ENCODE measurements around the gene USHBP1.

USHBP1 gene

DNA sequence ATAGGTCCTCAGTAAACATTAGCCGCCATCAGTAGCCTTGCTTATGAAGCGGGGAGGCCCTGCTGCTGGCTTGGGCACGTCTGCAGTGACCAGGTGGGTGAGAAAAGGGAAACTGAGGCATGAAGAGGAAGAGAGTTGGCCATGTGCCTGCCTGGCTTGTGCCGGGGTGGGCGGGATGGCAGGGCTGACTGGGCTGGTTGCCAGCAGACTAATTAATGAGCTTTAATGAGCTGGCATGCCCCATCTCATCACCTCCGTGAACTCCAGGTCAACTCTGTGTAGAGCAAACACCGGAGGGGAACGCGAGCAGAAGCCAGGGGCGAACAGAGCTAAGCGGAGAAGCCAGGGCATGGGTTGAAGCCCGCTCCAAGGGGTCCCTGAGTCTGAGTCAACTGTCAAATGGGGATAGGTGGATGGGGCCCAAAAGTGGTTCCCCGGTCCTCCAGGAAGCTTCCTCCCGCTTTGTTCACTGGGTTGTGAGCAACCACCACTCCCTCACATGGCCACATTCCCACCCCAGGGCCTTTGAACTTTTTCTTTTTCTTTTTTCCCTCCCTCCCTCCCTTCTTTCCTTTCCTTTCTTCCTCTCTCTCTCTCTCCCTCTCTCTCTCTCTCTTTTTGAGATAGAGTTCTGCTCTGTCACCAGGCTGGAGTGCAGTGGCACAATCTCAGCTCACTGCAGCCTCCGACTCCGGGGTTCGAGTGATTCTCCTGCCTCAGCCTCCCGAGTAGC, 27.6 kb downstream of the USHBP1 start:
- no peak for DNase-seq

DNA sequence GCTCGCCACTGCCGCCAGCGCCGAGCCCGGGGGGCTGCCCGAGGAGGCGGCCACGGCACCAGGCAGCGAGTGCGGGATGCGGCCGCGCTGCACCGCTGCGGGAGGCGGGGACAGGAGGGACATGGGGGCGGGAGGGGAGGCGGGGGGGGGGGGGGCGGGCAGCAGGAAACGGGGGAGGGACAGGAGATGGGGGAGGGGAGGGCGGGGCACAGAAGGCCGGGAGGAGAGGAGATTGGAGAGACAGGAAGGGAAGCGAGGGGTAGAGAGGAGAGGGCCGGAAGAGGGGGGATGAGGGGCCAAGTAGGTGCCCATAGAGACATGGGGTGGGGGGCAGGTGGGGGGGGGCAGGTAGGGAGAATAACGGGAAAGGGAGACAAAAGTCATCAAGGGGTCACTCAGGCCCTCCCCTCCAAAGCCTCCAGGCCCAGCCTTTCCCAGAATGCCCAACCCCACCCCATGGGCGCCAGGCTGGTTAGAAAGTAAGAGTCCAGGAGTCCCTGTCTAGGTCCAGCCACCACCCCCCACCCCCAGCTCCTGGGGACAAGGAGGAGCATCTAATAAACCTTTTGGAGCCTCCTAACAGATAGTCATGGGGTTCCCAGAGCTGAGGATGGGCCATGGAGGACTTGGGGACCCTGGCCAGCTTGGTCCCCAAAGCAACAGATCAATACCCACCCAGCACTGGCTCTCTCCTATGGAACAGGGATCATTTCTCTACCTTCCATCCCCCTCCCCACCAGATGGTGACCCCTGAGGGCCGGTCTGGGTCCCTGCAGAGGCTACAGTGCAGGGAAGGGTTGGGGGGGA, 28.4 kb downstream of the USHBP1 start:
- no peak for DNase-seq

DNA sequence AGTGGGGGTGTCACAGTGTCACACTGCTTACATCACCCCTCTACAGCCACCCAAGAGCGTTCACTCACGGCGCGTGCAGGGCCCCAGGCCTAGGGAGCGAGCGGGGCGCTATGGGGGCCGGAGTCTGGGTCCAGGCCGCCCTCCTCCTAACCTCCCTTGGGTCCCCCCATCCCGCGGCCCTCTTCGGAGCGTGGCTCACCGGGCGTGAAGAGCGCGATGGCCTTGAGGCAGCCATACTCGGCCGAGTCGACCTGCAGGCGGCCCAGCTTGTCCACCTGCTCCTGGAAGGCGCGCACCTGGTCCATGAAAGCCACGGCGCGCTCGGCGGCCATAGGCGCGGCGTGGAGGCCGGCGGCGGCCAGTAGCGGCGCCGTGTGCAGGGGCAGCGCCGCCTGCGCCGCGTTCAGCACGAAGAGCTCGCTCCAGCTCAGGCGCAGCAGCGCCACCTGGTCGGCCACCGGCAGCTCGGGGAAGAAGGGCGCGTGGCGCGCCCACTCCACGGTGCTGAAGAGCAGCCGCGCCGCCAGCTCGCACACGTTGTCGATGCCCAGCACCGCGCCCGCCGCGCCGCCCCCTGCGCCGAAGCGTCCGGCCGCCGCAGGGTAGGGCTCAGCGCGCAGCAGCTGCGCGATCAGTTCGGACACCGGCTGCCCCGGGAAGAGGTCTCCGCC, 29.1 kb downstream of the USHBP1 start:
- DNase-seq = no peak

DNA sequence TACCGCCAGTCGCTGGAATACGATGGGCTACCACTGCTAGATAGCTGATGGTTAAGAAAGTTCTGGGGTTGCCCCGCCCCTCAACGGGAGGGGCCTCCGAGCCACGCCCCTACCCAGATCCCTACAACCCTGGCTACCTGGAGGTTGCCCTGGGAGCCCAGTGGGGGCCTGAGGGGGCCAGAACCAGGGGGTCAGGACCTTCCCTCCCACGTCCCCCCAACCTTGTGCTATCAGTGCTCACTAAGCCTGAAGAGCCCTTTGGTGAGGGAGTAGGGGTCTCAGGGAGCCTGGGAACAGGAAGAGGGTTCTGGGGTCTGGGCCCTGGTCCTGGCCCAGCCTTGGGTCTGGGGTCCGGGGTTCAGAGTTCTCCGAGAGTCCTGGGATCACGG, 29.6 kb downstream of the USHBP1 start:
- no peak for DNase-seq

DNA sequence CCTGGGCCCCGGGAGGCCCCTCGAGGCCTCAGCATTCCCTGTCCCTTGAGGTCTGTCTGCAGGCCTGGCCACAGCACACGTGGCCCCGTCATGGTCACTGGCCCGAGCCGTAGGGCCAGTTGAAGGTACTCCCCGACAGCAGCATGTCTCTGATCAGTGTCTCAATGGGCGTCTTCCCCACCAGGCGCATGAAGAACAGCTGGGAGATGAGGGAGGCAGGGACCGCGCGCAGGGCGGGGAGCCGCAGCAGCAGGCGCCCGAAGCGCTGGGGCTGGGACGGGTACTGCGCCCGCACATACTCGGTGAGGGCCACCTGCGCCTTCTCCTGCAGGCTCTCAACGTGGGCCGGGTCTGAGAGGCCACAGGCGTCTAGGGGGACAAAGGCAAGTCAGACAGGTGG, 32.3 kb downstream of the USHBP1 start:
- no peak for DNase-seq

DNA sequence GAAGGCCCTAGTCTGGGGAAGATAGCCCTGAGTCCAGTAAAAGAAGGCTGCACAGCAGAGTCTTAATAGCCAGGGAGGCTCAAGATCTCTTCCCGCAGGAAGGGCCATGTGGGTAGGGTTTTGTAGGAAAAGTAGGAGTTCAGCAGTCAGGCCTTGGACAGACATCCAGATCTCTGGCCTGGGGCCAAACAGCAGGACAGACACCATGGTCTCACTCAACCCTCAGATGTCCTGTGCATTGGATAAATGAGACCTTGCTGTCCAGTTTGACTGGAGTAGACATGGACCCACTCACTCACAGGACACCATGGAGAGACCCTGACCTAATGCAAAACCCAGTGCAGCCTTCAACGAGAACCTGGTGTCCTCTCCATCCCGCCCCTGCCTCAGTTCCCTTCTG, 34.7 kb downstream of the USHBP1 start:
- DNase-seq = no peak

DNA sequence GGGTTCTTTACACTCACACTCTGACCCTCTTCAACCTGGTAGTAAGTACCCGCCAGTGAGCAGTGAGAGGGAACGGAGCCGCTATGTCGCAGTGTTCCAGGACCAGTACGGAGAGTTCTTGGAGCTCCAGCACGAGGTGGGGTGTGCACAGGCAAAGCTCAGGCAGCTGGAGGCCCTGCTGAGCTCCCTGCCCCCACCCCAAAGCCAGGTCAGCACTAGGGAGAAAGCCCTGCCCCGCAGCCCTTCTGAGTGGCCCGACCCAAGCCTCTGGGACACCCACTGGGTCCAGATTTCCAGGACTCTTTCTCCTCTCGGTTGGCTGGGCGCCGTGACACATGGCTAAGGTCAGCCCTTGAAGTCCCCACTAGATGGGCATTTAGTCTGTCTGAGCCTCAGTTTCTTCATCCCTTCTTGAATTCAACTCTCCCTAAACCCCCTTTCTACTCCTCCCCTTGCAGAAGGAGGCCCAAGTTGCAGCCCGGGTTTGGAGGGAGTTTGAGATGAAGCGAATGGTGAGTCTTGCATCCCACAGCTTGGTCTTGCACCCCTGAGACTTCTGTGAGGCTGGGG, 36.7 kb downstream of the USHBP1 start:
- no peak for DNase-seq

DNA sequence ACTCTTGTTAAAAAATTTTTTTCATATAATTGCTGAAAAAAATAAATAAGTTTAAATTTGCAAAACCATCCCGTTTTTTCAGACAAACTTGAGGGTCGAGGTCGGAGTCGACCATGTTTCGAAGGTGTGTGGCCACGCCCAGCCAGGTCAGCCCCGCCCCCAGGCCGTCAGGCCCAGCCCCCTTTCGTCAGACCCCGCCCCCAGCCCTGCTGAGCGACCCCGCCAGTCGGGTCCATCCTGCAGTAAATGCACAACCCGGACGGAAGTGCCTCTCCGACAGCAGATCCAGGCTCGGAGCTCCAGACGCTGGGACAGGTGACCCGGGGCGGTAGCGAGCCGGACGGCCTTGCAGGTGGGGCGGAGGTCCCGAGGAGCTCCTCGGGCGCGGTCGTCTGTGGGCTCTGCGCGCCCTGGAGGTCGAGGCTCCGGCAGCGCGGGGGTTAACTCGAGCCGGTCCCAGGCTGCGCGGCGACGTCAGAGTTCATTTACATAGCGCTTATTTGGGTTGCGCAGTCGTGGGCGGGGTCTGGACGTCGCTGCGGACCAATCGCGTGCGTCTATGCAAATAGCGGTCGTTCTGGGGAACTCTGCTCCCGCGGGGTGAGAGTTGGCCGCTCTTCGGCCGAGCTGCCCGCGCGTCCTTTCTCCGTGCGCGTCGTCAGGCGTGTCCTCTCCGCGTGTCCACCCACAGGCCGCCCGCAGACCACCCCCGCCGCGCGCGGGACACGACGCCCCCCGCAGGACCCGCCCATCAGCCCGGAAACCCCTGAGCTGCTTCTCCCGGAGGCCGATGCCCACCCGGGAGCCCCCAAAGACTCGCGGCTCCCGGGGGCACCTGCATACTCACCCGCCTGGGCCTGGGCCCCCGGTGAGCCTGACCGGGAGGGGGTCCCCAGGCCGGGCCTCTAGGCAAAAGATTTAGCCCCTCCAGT, 38.3 kb downstream of the USHBP1 start, which contains the start of gene OCEL1:
Gene OCEL1 (plus strand): TSS at position 225 of the 932 bp plus-strand sequence. CDS start 22 bp downstream, at position 247.
- DNase-seq = peak; percentile 81 to 86

DNA sequence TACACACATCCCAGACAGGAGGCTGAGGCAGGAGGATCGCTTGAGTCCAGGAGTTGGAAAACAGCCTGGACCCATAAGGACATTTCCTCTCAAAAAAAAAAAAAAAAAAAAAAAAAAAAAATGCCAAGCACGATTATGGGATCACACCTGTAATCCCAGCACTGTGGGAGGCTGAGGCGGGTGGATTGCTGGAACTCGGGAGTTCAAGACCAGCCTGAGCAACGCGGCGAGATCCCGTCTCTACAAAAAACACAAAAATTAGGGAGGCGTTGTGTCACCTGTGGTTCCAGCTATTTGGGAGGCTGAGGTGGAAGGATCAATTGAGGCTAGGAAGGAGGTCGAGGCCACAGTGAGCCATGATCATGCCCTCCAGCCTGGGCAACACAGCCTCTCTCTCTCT, 39.5 kb downstream of the USHBP1 start:
- DNase-seq = no peak

DNA sequence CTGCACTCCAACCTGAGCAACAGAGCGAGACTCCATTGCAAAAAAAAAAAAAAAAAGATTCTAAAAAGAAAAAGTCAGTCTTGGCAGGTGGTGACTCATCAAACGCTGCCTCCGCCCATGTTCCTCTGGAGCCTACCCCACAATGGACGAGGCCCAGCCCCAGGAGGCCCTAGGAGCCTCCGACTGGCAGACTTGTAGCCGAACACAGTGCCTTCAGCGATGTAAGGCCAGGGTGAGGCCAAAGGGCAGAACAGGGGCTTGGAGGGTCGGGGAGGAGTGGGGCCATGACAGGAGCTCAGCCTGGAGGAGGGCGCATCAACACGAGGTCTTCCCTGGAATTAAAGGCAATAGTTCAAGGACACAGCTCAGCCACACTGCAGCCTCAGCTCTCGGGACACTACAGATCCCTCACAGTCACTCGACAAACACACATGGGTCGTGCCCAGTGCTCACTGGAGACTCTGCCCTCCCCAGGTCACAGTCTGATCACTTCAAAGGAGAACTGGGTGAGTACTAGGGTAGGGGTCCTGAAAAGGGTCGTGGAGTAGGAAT, 44.3 kb downstream of the USHBP1 start:
- no peak for DNase-seq

DNA sequence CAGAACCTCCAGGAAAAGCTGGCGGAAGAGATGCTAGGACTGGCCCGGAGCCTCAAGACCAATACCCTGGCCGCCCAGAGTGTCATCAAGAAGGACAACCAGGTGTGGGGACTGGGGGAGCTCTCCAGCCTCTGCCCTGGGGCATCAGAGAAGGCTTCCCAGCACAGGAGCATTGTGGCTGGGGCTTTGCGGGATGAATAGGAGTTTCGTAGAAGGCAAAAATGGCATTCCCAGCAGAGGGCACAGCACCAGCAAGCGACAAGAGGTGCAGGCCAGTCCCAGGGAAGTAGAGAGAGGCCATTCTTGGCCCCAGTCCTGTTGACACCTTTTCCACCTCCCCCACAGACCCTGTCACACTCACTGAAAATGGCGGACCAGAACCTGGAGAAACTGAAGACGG, 45.3 kb downstream of the USHBP1 start:
- no peak for DNase-seq

DNA sequence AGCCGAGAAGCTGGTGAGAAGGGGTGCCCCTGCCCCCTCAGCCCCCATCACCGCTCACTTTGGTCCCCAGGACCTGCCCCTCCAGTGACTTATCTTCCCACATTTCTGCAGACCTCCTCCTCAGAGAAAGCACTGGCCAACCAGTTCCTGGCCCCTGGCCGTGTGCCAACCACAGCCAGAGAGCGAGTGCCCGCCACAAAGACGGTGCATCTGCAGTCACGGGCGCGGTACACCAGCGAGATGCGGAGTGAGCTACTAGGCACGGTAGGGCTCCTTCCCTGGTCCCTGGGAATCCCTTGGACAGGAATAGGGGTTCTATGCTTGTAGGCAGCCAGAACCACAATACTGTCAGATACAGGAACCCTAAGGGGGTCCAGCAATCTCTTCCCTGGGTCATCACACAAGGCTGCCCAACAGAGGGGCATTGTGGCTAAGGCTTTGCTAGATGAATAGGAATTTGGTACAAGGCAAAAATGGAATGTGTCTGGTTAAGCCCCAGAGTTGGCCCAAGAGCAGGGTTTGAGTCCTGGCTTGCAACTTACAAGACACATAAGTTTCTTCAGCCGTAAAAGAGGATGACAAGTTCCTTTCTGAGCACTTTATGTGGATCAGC, 48.4 kb downstream of the USHBP1 start:
- no peak for DNase-seq

DNA sequence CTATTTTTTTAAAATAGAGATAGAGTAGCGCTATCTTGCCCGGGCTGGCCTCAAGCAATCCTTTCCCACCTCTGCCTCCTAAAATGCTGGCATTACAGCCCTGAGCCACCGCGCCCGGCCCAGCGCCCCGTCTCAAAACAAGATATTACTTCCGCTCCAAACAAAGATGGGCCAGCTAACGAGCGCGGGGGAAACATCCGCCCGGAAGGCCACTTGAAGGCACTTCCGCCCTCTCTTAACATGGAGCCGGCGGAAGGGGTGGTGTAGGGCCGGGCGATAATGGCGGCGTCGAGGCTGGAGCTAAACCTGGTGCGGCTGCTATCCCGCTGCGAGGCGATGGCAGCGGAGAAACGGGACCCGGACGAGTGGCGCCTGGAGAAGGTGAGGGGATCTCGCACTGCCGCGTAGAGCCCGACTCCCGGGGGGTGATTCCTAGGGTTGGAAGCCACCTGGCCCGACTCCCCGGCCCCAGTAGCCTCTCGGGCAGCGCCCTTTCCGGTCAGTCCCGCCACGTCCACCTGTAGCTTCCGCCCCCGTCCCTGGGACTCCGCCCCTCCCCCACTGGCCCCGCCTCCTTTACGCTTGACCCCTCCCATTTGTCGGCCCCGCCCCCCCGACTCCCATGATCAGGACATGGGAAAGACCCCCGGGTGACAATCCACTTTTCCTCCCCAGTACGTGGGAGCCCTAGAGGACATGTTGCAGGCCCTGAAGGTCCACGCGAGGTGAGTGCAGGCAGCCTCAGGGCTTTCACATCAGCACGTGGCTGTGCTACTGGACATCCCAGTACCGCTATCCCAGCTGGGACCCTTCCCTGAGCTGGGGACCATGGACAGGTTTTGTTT, 49.2 kb downstream of the USHBP1 start, which contains the start of gene USE1:
Gene USE1 (plus strand): TSS at position 231 of the 845 bp plus-strand sequence. CDS start 49 bp downstream, at position 280.
- peak; percentile 71 to 74 for DNase-seq

DNA sequence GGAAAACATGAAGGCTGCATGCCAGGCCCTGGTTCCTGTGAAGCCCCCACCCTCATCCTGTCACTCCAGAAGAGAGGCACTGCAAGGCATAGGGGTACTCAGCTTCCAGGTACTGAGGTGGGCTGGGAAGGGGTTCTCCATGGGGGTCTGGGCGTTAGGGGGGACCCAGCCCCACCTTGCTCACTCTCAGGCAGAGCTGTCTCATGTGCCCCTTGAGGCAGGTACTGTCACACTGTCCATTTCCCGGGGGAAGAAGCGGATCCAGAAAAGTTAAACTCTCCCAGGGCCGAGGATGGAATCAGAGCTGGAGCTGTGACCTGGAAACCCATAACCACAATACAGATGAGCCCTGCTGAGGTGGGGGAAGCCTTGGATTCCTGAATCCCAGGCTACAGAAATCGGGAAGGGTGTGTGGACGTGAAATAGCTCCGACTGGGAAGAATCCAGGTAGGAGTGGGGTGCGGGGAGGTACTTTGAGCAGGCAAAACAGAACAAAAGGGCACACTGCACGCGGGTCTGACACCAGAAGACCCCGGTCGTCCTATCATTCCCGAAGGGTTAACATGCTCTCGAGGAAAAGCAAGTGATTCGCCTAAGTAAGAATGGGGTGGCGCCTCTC, 49.9 kb downstream of the USHBP1 start:
- no peak for DNase-seq

DNA sequence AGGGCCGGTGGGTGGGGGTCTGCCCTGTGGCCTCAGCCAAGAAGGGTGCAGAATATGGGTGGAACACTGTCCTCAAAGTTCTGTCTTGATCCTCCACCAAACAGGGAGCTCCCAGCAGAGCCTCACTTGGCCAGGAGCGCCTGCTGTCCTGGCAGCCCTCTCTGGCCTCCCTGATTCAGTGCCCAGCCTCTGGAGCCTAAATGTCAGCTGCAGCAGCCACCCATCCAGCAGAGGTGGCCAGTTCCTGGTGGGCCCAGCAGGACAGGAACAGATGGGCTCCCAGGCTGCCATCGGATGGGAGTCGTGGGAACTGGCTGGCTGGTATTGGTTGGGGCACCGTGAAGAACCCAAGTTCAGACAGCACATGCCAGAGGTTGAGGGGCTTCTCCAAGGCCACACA, 51.2 kb downstream of the USHBP1 start:
- no peak for DNase-seq

DNA sequence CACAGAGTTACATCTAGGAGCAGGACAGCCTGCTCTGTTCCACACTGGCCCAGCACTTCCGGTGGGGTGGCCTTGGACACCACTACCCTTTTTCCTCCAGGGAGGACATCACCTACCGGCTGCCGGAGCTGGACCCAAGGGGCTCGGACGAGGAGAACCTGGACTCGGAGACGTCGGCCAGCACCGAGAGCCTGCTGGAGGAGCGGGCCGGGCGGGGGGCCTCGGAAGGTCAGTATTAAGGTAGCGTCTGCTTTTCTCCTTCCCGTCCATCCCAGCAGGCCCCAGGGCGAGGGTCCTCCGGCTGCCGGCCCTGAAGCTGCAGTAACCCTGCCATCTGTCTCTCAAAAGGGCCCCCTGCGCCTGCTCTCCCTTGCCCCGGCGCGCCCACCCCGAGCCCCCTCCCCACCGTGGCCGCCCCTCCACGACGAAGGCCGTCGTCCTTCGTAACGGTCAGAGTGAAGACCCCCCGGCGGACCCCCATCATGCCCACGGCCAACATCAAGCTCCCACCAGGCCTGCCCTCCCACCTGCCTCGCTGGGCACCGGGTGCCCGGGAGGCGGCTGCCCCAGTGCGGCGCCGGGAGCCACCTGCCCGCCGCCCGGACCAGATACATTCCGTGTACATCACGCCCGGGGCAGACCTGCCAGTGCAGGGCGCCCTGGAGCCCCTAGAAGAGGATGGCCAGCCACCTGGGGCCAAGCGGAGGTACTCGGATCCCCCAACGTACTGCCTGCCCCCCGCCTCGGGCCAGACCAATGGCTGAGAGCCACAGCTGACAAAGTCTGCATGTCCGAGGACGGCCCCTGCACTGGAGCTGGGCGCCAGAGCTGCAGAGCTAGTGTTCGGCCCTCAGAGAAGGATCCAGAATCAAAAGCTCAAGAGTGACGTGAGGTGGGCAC, 52.7 kb downstream of the USHBP1 start:
- DNase-seq = no peak

DNA sequence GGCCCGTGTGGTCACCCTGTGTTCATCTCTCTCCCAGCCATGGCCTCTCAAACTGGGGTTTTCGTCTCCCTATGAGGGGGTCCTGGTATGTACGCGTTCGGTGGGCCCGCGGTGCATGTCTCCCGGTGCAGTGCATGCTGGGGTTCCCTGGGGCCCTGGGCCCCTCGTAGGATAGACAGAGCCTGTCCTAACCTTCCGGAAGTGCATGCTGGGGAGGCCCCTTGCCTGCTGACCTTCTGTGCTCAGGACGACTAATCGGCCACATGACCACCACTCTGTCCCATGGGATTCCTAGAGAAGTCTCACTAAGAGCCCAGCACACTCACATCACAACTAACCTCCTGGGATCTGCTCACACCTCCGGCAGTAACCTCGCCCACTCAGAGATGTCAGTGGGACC, 54.2 kb downstream of the USHBP1 start:
- DNase-seq = no peak

DNA sequence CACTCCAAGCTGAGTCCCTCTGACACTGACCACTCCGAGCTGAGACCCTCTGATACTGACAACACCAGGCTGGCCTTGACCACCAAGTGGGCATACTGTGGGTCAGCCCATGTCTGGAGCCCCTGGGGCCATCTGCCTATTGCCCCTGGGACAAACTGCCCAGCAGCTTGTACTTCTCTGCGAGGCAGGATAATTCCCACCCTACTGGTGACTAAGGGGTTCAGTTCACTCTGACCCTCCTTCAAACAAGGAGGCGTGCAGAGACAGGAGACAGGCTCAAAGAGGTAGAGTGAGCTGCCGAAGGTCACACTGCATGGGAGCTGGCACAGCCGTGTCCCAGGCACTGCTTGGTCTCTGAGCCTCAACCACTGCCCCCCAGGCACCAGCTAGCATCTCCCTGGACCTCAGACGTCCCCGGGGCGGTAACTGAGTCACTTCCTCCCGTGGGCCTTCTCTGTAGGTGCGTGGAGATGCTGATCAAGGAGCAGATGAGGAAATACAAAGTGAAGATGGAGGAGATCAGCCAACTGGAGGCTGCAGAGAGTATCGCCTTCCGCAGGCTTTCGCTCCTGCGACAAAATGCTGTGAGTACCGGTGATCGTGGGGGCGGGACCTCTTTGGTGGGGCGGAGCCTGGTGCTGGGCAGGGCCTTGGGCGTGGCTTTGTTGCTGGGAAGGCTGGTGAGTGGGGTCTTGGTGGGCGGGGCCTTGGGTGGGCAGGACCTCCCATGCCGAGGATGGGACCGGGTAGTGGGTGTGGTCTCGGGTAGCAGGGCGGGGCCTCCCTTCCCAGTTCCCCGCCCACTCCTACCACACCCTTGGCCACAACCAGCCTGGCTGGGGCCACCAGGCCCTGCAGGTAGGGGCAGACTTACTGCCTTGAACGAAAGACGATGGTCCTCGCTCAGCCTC, 55.2 kb downstream of the USHBP1 start:
- DNase-seq = no peak

All from NCI-H187 (cell line).